GM18858 (cell line): Measurements from ENCODE around the gene FAM161B.
A peak's percentile ranks its signal among the peaks of the same experiment; 100 is the strongest.
"Not testable (repeated sequence)": the region's sequence is repeated elsewhere in the genome, so short reads cannot be mapped to it uniquely, and the experiment has no call there.

Experiments
- ATAC-seq: cut with Tn5 transposase; IDR thresholded peaks from one replicate; pipeline ENCODE4 v1.9.1; 2021; ENCODE audit not compliant: unreplicated experiment

The FAM161B gene

GRCh38 chr14:73944432-73945158, 5.3 kb downstream of the FAM161B start:
- ATAC-seq: no peak

- ATAC-seq: no peak
These were observed 6.8 kb downstream of the FAM161B start for GRCh38 chr14:73943083-73943482.

GRCh38 chr14:73942180-73942579, 7.7 kb downstream of the FAM161B start:
- ATAC-seq: no peak

- no peak for ATAC-seq
These were observed 12.9 kb downstream of the FAM161B start for GRCh38 chr14:73937012-73937411.

GRCh38 chr14:73936548-73936947, 13.3 kb downstream of the FAM161B start:
- ATAC-seq: no peak

- no peak for ATAC-seq
These were observed 14.2 kb downstream of the FAM161B start for GRCh38 chr14:73935666-73936065.

GRCh38 chr14:73924337-73924736, 25.6 kb downstream of the FAM161B start:
- no peak for ATAC-seq

GRCh38 chr14:73919457-73919856, 30.4 kb downstream of the FAM161B start:
- ATAC-seq: not testable (repeated sequence)

- ATAC-seq: no peak
These were observed 33.6 kb downstream of the FAM161B start for GRCh38 chr14:73916324-73916723.

- no peak for ATAC-seq
These were observed 36.6 kb downstream of the FAM161B start for GRCh38 chr14:73913256-73913655.

- no peak for ATAC-seq
These were observed 40.2 kb downstream of the FAM161B start for GRCh38 chr14:73909681-73910080.

GRCh38 chr14:73903028-73903427, 46.9 kb downstream of the FAM161B start:
- ATAC-seq: no peak

GRCh38 chr14:73896521-73896920, 53.4 kb downstream of the FAM161B start:
- ATAC-seq: no peak

GRCh38 chr14:73895939-73896338, 54.0 kb downstream of the FAM161B start:
- ATAC-seq: no peak

- not testable (repeated sequence) for ATAC-seq
These were observed 55.7 kb downstream of the FAM161B start for GRCh38 chr14:73894180-73894687.

GRCh38 chr14:73889376-73889775, 60.5 kb downstream of the FAM161B start:
- ATAC-seq: no peak

GRCh38 chr14:73888971-73889370, 60.9 kb downstream of the FAM161B start:
- ATAC-seq: no peak

GRCh38 chr14:73888460-73888725, 61.5 kb downstream of the FAM161B start:
- ATAC-seq: no peak

- no peak for ATAC-seq
These were observed 62.0 kb downstream of the FAM161B start for GRCh38 chr14:73887694-73888459.

GRCh38 chr14:73887318-73887616, 62.6 kb downstream of the FAM161B start:
- ATAC-seq: no peak

- ATAC-seq: peak; percentile 82
These were observed 63.2 kb downstream of the FAM161B start, which contains the start of gene ZNF410 for GRCh38 chr14:73886449-73887317. Gene ZNF410, plus strand, starts transcription at chr14:73886859. Its CDS starts 5,317 bp downstream, at chr14:73892176.
